ENCODE measurements around the gene GNGT1.

DNA sequence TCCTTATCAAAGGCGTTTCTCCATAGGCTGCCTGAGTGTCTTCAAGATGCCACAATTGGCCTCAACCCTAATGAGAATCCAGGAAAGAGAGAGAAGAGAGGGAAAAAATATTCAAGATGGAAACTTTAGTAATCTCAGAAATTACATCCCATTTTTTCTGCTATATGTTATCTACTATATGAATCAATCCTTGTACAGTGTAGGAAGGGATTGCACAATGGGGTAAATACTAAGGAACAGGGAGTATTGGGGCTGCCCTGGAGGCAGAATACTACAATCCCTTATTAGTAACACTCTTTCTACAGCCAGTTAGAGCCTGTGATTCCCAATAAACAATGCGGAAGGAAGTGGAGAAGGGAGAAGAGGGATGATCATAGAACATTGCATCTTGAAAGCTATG, 43.7 kb upstream of the GNGT1 start:
- no peak for TF ChIP-seq CTCF (IDR thresholded peaks at IDR 0.05)
- TF ChIP-seq POLR2A (IDR thresholded peaks at IDR 0.05): no peak

All from body of pancreas (tissue), 4 donors.